Endodermal cell (in vitro differentiated cells): Measurements from ENCODE around the gene POTEJ. TPM values are rescaled to one million over a fixed set of nuclear protein-coding genes. Genes with fewer than 3 reads are reported as not detected.
"Not testable (repeated sequence)": the region's sequence is repeated elsewhere in the genome, so short reads cannot be mapped to it uniquely, and the experiment has no call there.

ENCODE experiments used
- DNase-seq: peaks from one replicate; pipeline ENCODE4 v3.0.0-alpha.2; 2017
- H3K27ac ChIP-seq: 2 replicates; pipeline ENCODE4 v1.5.1; 2013; ENCODE audit warnings: mild to moderate bottlenecking, low read depth, low read length, moderate library complexity
- H3K27me3 ChIP-seq: 2 replicates; pipeline ENCODE4 v1.6.1; 2013; ENCODE audit warnings: mild to moderate bottlenecking, low read length, moderate library complexity; ENCODE audit not compliant: insufficient read depth, control insufficient read depth, poor library complexity, severe bottlenecking
- H3K36me3 ChIP-seq: 2 replicates; pipeline ENCODE4 v1.7.0; 2013; ENCODE audit warnings: mild to moderate bottlenecking, low read length, moderate library complexity; ENCODE audit not compliant: control insufficient read depth, insufficient read depth
- H3K4me1 ChIP-seq: one replicate; pipeline ENCODE4 v1.7.0; 2013; ENCODE audit warnings: low read length; ENCODE audit not compliant: control insufficient read depth, insufficient read depth
- H3K4me3 ChIP-seq: 2 replicates; pipeline ENCODE4 v1.5.1; 2013; ENCODE audit warnings: mild to moderate bottlenecking, low read length, moderate library complexity
- H3K9ac ChIP-seq: 2 replicates; pipeline ENCODE4 v1.6.1; 2013; ENCODE audit warnings: mild to moderate bottlenecking, low read length, moderate library complexity; ENCODE audit not compliant: poor library complexity, severe bottlenecking; ENCODE audit errors: extremely low read depth
- H3K9me3 ChIP-seq: 2 replicates; pipeline ENCODE4 v1.6.1; 2013; ENCODE audit warnings: mild to moderate bottlenecking, low read length, moderate library complexity; ENCODE audit not compliant: control insufficient read depth
- H3K27ac Mint-ChIP-seq: 2 replicates; pipeline ENCODE4 v1.8.0; 2020; ENCODE audit warnings: mixed read lengths
- H3K27me3 Mint-ChIP-seq: 2 replicates; pipeline ENCODE4 v1.8.0; 2021; ENCODE audit warnings: mild to moderate bottlenecking, mixed read lengths; ENCODE audit not compliant: insufficient read depth
- H3K36me3 Mint-ChIP-seq: 2 replicates; pipeline ENCODE4 v1.8.0; 2020; ENCODE audit warnings: low read depth, mixed read lengths
- H3K4me1 Mint-ChIP-seq: 2 replicates; pipeline ENCODE4 v1.8.0; 2020; ENCODE audit warnings: mixed read lengths
- H3K4me3 Mint-ChIP-seq: 2 replicates; pipeline ENCODE4 v1.8.0; 2020; ENCODE audit warnings: mild to moderate bottlenecking, moderate library complexity, mixed read lengths
- H3K9me3 Mint-ChIP-seq: 2 replicates; pipeline ENCODE4 v1.8.0; 2020; ENCODE audit warnings: mild to moderate bottlenecking, mixed read lengths
- CTCF ChIP-seq: fragments of 200-600 bp; sonication (generic); conservative IDR thresholded peaks from 2 replicates; pipeline ENCODE4 v1.5.0; 2021; ENCODE audit warnings: antibody characterized with exemption, mild to moderate bottlenecking
- WGBS, 2 experiments: methylation state at CpG; one replicate each; pipeline versions ENCODE4 v1.1.5 to v1.1.7; 2013; ENCODE audit warnings: missing lambda C conversion rate in 2 of 2, mixed read lengths in 1 of 2; ENCODE audit not compliant: insufficient coverage in 1 of 2, insufficient read length in 1 of 2; 5-methylcytosine and 5-hydroxymethylcytosine counted together
- total RNA-seq, 2 donors: library from RNA; stranded (reverse); fragmentation: NEBNext Ultra II Directional in 1 of 2; extraction: Animal tissue kit (Norgen Biotek cat#: 25700) in 1 of 2; gene quantifications; 2 replicates in 1 of 2; 3 replicates in 1 of 2; pipeline ENCODE4 v1.2.1, GENCODE V29; 2021

POTEJ gene
- total RNA-seq, 2 donors from 2014 or later: not detected

GRCh38 chr2:130692041-130692770 lies 81.0 kb downstream of the POTEJ start:
- not testable (repeated sequence) for H3K9me3 Mint-ChIP-seq, H3K4me1 Mint-ChIP-seq, H3K27me3 Mint-ChIP-seq, DNase-seq, H3K9ac ChIP-seq, H3K36me3 ChIP-seq, H3K27me3 ChIP-seq, H3K4me1 ChIP-seq, H3K27ac Mint-ChIP-seq, H3K4me3 Mint-ChIP-seq, H3K9me3 ChIP-seq, H3K36me3 Mint-ChIP-seq, H3K27ac ChIP-seq, H3K4me3 ChIP-seq
- 86% methylated on average over 16 of the region's 35 CpGs; no CpG with 5 or more reads in 1 of the 2 experiments for WGBS, 2 experiments

GRCh38 chr2:130693474-130693873 lies 82.2 kb downstream of the POTEJ start:
- not testable (repeated sequence) for H3K9ac ChIP-seq, H3K9me3 ChIP-seq, H3K27me3 ChIP-seq, H3K9me3 Mint-ChIP-seq, H3K27me3 Mint-ChIP-seq, H3K36me3 Mint-ChIP-seq, H3K27ac Mint-ChIP-seq, H3K4me1 Mint-ChIP-seq, H3K4me1 ChIP-seq, H3K27ac ChIP-seq, H3K36me3 ChIP-seq, H3K4me3 ChIP-seq
- DNase-seq: peak; percentile 96
- peak; percentile 74 for TF ChIP-seq CTCF
- H3K4me3 Mint-ChIP-seq: peak overlapping the region; percentile 42
- WGBS, 2 experiments: 2% methylated on average over 22 of the region's 37 CpGs; no CpG with 5 or more reads in 1 of the 2 experiments

GRCh38 chr2:130703250-130703649 lies 92.0 kb downstream of the POTEJ start:
- H3K4me1 Mint-ChIP-seq, H3K27ac ChIP-seq: not testable (repeated sequence)

More at GRCh38 chr2:130703250-130703649, 92.0 kb downstream of the POTEJ start:
- not testable (repeated sequence) for H3K36me3 Mint-ChIP-seq, H3K27me3 Mint-ChIP-seq, DNase-seq, H3K36me3 ChIP-seq, H3K4me3 ChIP-seq, H3K9me3 ChIP-seq, H3K4me1 ChIP-seq, H3K4me3 Mint-ChIP-seq, H3K27me3 ChIP-seq, H3K27ac Mint-ChIP-seq, H3K9me3 Mint-ChIP-seq, H3K9ac ChIP-seq
- WGBS, 2 experiments: 92% methylated on average over 1 of the region's 3 CpGs; no CpG with 5 or more reads in 1 of the 2 experiments

Other genes with a start within 250 kb of the POTEJ start
- gene POTEI, start 102.1 kb upstream of the POTEJ start, total RNA-seq: 1 to 10 TPM in 1 of 2 donors, under 1 TPM in 1; 0.07 to 2.0 TPM
- not detected for gene CFC1B, start 90.2 kb upstream of the POTEJ start, total RNA-seq
- 1 to 10 TPM; 1.4 to 6.4 TPM for gene CFC1, start 11.9 kb upstream of the POTEJ start, total RNA-seq
- gene GPR148, start 117.6 kb downstream of the POTEJ start, total RNA-seq: not detected
- 1 to 10 TPM in 1 of 2 donors, under 1 TPM in 1; 0.91 to 2.3 TPM for gene AMER3, start 144.1 kb downstream of the POTEJ start, total RNA-seq
- gene ARHGEF4, start 225.5 kb downstream of the POTEJ start, total RNA-seq: 10 to 100 TPM; 50.3 to 54.7 TPM